GM19455 (cell line): ENCODE data around the gene CEP112.

Source experiments
- ATAC-seq: cut with Tn5 transposase; IDR thresholded peaks from one replicate; pipeline ENCODE4 v1.9.1; 2021; ENCODE audit not compliant: unreplicated experiment

Gene CEP112

DNA sequence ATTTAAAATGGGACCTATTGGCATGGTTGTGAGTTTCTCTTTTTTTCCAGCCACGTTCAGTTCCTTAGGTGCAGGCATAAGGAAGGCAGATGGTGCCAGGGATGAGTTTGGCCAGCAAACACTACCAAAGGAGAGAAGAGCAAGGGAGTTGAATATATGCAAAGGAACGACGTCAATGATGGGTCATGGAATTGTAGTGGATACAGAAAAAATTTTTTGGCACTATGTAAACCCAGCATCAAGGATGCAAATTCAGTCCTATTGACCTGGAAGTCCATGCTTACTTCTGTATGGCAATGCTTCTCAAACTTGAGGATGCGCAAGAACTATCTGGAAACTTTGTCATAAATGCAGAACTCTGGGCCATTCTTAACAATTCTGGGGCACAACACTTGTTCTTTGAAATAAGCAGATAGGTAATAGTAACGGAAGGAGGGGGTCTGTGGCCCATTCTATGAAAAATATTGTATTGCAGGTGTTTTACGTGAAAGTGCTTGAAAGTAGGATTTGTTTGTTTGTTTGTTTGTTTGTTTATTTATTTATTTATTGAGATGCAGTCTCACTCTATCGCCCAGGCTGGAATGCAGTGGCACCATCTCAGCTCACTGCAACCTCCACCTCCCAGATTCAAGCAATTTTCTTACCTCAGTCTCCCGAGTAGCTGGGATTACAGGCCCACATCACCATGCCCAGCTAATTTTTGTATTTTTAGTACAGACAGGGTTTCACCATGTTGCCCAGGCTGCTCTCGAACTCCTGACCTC is 19.3 kb upstream of the CEP112 start:
- no peak for ATAC-seq

DNA sequence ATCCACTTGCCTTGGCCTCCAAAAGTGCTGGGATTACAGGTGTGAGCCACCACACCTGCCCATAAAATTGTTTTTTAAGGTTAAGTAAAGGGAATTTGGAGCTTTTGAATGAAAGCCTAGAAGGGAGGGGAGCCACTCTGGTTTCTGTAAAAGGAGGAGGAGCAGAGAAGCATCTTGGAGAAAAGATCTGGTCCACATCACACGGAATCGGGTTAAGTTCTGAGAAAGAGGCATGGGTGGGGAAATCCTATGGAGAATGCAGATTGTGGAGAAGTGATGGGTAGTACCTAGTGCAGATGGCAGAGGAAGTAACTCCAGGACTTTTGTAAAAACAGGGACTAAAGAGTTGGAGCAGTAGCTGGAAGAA is 18.3 kb upstream of the CEP112 start:
- no peak for ATAC-seq

DNA sequence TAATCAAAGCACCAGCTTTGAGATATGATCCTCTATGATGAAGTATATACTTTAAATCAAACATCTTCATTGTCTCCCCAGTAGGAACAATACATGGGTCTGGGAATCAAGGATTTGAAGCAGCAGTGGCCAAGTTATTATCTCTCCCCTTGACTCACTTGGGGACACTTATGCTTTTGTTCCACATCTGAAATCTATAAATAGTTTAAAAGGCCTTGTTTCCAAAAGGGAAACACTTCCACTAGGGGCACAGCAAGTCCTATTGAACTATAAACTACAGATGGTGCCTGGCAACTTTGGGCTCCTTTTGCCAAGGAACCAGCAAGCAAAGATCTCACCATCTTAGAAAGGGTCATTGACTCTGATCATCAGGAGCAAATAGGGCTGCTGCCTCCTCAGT is 16.0 kb upstream of the CEP112 start:
- ATAC-seq = no peak

DNA sequence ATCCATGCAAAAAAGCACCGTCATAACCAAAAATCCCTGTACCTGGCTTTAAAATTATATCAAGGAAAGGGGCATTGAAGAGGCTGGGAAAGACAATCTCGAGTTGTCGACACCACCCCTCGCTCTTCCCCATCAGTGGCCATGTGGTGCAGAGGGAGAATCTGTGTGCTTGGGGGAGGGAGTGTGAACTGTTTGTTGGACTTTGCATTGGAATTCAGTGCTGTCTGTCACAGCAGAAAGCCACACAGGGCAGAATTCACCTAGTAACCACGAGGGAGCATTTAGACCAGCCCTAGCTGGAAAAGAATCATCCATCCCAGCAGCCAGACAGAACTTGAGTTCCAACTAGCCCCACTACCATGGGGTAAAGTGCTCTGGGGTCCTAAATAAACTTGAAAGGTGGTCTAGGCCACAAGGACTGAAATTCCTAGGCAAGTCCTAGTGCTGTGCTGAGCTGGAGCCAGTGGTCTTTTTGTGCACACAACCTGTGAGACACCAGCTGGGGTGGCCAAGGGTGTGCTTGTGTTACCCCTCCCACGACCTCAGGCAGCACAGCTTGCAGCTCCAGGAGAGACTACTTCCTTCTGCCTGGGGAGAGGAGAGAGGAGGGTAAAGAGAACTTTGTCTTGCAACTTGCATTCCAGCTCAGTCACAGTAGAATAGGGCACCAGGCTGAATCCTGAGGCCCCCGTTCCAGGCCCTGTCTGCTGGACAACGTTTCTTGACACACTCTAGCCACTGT is 11.5 kb upstream of the CEP112 start:
- ATAC-seq = no peak

DNA sequence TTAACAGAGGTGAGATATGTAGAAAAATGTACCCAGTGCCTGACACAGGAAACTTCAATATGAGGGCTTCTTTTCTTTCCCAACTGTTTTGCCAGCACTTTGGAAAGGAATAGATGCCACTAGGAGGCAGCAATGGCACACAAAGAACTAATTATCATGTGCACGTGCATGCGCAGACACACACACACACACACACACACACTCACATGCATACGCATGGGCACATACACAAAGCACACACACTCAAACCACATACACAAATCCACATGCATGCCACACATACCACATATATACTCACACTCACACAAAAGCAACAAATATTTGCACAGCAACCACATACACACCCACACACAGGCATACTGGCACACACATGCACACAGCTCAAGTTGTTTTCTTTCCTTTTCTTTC is 8.8 kb upstream of the CEP112 start:
- no peak for ATAC-seq

DNA sequence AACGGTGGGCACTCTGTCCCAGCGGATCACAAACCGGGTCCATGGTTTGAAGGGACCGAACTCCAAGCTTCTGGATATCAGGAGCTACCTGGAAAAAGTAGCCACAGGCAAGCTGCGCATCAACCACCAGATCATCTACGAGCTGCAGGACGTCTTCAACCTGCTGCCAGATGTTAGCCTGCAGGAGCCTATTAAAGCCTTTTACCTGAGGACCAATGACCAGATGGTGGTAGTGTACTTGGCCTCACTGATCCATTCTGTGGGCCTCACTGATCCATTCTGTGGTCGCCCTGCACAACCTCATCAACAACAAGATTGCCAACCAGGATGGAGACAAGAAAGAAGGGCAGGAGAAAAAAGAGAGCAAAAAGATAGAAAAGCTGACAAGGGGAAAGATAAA is 6.3 kb upstream of the CEP112 start:
- no peak for ATAC-seq

DNA sequence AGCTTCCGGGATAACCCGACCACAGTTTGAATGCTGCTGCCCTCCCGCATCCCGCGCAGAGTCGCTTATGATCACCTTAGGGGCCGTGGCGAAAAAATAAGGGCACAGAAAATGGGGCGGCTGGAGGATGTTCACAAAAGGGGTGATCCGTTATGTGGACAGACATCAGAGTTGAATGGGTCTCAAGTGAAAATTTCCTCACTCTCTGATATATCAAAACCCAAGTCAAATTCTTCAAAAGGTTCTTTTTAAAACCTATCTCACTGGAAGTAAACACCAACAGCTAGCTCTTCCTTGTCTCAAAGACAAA is 400 bp upstream of the CEP112 start:
- no peak for ATAC-seq

DNA sequence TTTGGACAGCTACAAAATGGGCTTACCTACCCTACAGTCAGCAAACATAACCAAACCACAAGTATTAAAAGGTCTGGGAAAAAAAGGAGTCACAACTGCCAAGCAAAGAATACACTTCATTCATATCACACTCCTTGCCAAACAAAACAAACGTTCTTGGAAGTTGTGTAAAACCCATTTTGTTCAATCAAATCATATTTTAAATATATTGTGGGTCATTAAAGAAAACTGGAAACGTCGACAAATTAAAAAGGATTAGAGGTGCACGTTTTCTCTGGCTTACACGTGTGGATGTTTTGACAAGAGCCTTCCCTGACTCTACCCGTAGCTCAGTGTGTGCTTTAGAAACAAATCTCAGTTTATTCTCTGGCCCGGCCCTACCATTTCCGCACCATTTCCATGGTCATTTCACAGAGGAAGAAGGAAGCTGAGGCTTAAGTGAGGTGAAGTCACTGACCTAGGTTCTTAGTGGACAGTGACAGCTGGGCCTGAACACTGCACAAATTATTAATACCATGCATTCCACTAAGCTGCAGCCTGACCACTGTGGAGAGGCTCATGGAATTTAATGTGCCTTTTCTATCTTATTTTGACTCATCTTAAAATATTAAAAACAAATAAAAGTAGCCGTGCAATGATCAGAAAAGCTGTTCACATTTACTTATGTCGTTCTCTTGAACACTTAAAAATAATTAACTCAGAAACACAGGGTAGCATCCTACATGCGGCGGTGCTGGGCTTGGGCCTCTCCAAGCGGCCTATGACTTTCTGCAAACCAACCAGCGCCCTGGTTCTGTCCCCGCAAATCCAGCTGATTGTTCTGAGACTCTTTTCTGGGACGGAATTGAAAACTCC is 968 bp downstream of the CEP112 start:
- no peak for ATAC-seq

DNA sequence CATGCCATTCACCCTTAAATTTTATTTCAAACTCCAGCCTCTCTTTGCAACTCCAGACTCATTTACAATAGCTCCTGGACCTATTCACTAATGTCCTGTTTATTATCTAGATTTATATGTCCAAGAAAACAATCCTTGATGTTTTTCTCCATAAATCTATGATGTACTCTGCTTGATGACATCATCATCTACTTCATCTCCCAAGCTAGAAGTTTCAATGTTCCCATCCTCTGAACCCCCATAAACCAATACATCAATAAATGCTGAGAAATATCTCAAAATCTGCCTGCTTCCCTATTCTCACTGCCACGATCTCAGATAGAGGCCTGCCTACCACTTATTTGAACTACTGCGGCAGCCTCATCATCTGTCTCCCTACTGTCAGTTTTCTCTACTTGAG is 4.2 kb downstream of the CEP112 start:
- ATAC-seq = no peak

DNA sequence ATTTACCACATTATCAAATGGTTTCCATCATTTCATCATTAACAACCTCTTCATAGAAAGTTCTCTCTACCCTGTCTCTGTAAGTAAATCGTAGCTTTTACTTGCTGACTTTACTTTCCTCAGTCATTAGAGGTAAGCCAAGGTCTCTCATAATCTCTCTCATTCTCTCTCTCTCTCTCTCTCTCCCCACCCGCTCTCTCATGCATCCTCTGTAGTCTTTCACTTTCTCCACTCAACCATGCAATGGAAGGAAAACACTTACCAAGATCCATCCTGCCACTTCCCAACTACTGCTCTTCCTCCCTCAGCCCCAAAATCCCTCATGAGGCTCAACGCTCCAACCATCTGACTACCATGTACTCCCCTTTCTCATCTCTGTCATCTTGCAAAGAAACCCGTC is 6.1 kb downstream of the CEP112 start:
- no peak for ATAC-seq

DNA sequence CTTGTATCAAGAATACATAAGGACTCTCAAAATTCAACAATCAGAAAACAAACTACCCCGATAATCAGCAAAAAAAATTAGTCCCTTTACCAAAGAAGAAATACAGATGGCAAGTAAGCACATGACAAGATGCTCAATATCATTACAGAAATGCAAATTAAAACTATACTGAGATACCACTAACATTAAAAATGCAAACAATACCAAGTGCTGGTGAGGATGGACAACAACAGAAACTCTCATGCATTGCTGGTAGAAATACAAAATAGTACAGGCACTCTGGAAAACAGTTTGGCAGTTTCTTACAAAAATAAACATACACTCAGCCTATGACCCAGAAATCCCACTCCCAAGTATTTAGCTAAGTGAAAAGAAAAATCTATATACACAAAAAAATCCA is 7.5 kb downstream of the CEP112 start:
- no peak for ATAC-seq

DNA sequence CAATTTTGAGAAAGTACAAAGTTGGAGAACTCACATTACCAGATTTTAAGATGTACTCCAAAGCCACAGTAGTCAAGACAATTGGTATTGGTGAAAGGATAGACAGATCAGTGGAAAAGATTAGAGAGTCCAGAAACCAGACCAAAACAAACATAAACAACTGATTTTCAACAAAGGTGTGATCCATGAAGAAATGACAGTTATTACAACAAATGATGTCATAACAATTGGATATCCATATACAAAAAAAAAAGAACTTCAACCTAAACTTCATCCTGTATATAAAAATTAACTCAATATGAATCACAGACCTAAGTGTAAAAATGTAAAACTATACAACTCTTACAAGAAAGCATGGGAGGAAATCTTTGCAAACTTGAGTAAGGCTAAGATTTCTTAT is 8.4 kb downstream of the CEP112 start:
- ATAC-seq = no peak

DNA sequence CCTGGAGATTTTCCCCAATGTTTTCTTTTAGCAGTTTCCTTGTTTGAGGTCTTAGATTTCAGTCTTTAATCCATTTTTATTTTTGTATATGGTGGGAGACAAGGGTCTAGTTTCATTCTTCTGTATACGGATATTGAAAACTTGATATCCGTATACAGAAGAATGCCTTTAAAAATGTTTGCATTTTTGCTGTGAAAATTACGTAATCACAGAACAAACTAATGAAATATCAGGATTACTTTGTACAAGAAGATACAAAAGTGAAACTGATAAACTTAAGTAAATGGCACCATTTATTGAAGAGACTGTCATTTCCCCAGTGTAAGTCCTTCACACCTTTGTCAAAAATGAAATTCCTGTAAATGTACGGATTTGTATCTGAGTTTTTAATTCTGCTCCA is 13.3 kb downstream of the CEP112 start:
- ATAC-seq = no peak

DNA sequence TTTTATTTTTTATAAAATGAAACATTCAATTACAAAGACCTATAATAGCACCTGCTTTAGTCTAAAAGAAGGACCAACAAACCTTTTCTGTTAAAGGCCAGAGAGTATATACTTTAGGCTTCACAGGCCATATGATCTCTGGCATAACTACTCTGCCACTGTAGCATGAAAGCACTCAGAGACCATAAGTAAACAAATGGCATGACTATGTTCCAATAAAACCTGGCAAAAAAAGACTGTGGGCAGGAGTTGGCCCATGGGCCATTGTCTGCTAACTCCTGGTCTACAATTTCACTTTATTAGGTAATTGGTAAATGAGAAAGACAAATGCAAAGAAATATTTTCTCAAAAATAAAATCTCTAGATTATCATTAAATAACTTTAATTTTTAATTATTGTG is 14.9 kb downstream of the CEP112 start:
- ATAC-seq = no peak

DNA sequence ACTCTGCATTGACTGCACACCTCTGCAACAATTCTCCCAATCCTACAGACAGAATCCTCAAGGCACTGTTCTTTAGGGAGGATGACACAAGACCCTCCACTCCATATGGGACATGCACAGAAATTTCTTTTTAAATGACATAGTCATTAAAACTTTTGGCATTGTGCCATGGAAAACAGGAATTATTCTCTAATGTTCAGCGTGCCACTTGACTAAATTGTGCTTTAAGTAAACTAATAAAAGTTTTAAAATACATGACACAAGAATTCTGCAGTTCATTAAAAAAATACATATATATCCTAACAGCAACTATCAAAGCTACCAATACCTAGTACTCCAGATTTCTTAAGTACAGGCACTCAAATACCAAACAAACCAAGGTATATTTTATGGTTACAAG is 16.0 kb downstream of the CEP112 start:
- ATAC-seq = no peak

DNA sequence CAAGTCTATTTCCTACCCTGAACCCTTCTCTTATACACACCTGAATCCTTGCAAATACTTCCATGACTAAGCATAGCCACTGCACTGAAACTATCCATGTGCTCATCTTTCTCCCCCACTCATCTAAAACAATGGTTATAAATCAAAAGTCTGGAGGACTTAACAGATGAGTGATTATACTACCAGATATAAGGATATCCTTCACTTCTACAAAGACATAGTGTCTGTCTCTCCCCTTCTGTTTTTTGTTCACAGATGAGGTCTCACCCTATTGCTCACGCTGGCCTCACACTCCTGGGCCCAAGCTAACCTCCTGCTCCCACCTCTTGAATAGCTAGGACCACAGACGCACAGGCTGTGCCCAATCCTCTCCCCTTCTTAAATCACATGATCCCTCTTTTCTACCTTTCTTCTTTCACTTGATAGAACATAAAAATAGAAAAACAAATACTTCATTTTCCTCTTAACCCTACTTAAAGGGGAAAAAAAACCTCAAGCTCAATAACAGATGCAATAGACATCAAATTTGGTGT is 19.2 kb downstream of the CEP112 start:
- ATAC-seq = no peak

DNA sequence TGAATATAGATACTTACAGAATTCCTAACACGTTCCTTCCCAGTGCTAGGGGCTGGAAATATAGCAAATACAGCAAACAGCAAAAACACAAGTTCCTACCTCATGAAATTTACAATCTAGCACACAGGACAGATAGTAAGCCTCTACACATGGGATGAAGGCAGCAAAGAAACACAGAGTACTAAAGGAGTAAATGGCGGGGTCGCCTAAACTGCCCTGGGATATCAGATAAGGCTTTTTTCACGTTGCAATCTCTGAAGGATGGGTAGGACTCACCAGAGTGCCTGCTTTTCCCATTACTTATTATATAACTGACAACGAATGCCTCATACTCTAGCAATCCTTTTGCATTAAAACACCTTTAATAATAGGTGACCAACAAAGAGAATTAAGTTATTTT is 19.8 kb downstream of the CEP112 start:
- no peak for ATAC-seq

DNA sequence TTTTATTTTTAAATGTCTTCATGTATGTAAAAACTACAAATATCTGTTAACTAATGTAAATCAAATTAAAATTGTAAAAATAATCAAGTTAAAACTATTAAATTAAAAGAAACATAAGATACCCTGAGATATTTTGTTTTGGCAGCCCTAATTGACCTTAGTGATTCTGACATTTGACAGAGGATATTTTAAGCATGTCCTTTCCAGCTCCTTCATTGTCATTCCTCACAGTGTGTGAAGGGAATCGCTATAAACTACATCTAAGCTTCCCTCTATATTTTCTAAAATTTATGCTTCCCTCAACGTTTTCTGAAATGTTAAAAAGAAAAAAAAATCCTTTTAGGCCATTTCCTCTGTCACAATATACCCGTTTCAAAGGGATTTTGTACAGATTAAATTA is 20.2 kb downstream of the CEP112 start:
- no peak for ATAC-seq

DNA sequence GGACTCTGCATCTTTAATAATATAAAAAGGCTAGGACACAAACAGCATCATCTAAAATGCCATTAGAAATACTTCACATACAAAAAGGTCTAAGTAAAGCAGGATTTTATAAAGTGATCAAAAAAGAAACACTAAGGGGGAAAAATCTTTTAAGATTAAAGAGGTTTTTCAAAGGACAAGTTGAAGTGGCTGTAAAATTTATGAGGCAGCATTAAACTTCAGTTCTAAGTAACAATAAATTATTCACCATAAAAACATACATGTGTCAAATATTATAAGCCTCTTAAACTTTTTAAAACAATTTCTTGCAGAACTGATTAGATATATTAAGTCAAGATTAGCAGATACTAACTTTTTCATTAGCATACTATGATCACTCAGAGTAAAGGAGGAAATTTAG is 20.8 kb downstream of the CEP112 start:
- no peak for ATAC-seq

DNA sequence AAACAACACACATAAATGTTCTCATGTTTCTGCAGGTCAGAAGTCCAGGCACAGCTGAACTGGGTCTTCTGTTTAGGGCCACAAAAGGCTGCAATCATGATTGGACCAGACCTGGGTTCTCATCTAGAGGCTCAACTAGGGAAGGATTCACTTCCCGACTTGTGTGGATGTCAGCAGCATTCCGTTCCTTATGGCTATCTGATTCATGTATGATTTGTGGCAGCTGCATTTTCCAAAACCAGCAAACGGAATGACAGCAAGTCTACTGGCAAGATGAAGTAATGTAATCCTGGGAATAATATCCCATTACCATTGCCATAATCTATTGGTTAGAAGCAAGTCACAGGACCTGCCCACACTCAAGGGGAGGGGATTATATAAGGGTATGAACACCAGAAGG is 22.1 kb downstream of the CEP112 start:
- ATAC-seq = no peak

DNA sequence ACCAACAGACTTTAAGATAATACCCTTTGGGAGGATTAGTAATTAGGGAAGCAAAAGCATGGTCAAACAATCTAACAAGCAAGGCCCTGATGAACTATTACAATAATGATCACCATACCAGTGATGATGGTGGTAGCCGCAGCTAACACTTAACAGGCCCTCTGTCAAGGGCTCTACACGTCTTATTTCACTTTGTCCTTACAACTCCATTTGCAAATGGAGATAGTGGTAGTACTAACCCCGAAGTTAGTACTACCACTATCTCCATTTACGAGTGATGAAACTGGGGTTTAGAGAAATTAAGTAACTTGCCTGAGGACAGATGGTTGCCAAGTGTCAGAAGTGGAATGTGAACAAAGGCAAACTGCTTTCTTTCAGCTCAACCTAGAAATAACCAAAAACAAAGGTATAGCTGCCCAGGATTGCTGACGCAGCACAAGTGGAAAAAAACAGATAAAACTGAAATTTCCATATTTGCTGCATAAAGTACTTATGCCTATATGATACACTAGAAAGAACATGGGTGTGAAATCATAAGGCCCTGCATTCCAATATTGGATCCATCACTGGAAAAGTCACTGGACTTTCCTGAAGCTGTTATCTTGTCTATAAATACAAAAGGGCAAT is 24.6 kb downstream of the CEP112 start:
- no peak for ATAC-seq
